Activated T-cell treated with anti-CD3 and anti-CD28 coated beads for 24 hours (primary cell): ENCODE results near the gene NAMPT.
"Not testable (repeated sequence)": the region's sequence is repeated elsewhere in the genome, so short reads cannot be mapped to it uniquely, and the experiment has no call there.

Experiments used
- DNase-seq: peaks from one replicate; pipeline ENCODE4 v3.0.0-alpha.2; 2020; ENCODE audit warnings: low read depth

NAMPT gene

GRCh38 chr7:106304568-106304967, 19.8 kb upstream of the NAMPT start:
- DNase-seq, result no peak

- DNase-seq, result not testable (repeated sequence)
Measured at GRCh38 chr7:106298631-106299030, 13.8 kb upstream of the NAMPT start.

DNA sequence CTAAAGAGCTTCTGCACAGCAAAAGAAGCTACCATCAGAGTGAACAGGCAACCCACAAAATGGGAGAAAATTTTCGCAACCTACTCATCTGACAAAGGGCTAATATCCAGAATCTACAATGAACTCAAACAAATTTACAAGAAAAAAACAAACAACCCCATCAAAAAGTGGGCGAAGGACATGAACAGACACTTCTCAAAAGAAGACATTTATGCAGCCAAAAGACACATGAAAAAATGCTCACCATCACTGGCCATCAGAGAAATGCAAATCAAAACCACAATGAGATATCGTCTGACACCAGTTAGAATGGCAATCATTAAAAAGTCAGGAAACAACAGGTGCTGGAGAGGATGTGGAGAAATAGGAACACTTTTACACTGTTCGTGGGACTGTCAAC, 13.4 kb upstream of the NAMPT start:
- not testable (repeated sequence) for DNase-seq

DNA sequence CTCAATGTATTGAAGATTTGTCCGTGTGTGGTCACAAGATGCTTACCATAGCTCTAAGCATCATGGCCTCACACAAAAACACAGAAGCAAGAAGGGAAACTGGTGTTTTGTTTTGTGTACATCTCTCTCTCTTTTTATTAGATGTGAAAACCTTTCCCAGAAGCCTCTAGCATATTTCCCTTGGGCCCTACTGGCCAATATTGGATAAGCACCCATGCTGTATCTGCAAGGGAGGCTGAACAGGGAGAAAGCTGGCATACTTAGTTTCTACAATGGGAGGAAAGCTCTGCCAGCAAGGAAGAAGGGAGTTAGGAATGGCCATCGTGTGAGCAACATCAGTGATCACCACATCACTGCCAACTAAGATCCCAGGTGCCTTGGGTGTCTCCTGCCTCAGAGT, 9.6 kb upstream of the NAMPT start:
- no peak for DNase-seq

DNA sequence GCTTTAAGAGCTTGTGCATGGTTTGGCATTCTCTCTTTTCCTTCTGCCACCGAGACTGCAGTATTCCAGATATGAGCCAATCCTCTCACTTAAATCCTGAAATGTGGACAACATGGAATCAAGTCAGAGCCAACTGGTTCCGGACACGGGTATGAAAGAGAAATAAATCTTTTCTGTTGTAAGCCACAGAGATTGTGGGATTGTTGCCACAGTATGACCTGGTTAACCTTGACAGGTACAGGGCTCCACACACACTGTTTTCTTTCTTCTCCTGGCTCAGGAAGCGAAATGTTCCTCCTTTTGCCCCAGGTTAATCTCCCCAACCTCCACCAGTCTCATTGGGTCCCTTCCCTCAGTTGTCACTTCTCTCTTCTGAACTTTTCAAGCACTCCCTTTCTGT, 6.5 kb upstream of the NAMPT start:
- DNase-seq, result no peak

GRCh38 chr7:106290319-106290718, 5.5 kb upstream of the NAMPT start:
- DNase-seq, result no peak

GRCh38 chr7:106289848-106290247, 5.1 kb upstream of the NAMPT start:
- no peak for DNase-seq

DNA sequence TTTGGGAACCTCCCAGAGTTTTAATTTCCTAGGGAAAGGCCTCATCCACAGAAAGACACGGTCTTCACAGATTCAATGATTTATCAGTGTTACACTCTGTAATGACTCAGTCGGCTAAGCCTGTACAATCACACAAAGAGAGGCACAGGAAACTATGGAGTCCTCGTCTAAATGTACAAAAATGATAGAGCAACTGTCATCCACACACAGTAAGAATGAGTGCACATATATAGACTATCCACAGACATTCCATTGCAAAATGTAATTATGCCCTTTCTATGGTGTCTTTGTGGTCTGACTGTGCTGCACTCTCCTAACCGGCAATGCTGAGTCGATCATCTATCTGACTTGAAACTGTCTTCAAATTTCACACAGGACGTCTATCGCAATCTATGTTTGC, 3.5 kb upstream of the NAMPT start:
- no peak for DNase-seq

- no peak for DNase-seq
Measured at GRCh38 chr7:106287786-106288185, 3.0 kb upstream of the NAMPT start.

- DNase-seq, result peak; percentile 40
Measured at GRCh38 chr7:106285855-106286492, 1.2 kb upstream of the NAMPT start.

DNA sequence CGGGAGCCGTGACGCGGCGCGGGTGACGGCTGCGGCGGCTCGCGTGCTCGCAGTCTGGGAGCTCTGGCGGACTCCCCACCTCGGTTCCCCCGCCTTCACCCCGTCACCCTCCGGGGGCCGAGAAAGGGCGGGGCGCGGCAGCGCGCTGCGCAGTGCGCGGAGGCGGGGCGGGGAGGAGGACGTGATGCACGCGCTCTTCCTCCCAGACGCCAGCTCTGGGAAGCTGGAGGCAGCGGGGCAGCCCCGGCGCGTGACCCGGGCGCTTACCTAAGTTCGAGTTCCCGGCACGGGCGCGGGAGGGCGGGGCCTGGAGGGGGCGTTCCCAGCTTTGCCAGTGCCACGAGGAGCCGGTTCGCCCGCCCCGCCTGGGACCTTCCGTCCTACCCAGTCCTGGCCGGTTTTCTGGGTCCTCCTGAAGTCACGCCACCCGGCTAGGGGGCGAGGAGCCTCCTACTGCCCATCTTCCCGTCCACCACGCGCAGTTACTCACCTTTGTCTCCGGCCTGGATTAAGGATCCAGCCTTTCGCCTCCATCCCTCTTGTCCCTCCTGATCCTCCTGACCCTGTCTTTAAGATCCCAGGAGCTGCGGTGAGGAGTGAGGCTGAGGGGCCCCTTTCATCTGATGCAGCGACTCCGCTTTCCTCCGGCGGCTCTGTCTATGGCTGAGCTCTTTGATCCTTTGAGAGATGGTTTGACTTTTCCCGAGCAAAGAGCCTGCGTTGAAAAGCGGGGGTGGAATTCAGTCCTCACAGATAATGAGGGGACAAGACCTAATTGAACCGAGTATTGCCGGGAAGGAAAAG, 470 bp upstream of the NAMPT start:
- peak; percentile 99 for DNase-seq

DNA sequence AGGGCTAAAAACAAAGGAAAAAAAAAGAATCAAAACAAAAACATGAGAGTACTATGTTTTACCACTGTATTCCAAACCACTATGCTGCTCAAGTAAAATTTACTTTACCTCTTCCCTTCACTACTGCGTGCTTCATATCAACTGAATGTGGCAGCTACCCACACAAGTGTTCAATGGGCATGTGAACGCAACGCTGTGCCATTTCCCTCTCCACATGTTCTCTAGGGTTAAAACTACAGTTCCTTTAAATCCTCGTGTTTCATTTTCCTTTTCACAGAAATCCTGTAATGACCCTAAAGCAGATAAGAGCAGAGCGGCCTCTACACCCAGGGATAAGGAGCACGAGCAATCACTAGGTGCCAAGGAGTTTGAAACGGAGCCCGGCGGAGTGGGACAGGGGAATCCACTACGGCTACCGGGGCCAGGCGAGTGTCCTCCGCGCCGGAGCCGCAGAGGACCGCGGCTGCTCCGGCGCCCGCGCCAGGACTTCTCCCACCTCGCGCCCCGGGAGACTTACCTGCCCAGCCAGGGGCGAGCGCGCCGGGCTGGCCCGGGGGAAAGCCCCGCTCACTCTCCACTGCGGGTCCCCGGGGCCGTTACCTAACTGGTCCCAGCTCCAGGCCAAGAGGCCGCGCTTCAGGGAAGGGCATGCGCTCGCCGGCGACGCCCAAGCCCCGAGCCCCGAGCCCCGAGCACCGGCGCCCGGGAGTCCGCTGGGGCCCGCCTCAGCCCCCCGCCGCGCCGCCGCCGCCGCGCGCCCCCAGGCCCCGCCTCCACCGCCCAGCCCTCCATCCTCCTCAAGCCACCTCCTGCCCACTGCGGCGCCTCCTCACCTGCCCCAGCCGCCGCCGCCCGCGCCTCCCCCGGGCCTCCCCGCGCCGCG, 711 bp downstream of the NAMPT start:
- DNase-seq, result peak; percentile 42

GRCh38 chr7:106283501-106283830, 1.3 kb downstream of the NAMPT start:
- no peak for DNase-seq

GRCh38 chr7:106282852-106283251, 1.9 kb downstream of the NAMPT start:
- no peak for DNase-seq

- DNase-seq, result no peak
Measured at GRCh38 chr7:106282390-106282789, 2.4 kb downstream of the NAMPT start.

- no peak for DNase-seq
Measured at GRCh38 chr7:106281585-106282318, 3.0 kb downstream of the NAMPT start.

DNA sequence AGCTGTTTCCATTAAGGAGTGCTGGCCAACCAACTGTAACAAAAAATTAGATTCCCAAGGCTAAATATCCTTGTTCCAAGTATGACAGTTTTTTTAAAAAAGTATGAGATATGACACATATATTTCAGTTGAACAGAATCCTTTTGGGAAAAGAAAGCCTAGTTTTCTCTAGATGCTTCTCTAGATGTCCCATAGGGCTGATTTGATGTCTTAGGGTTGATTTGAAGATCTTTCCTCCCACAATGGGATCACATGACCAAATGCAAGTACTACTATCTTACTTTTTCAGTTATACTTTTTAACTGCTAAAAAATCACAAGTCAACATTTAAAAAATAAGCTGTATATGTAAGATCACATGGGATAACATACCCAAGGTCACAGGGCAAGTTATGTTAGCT, 3.7 kb downstream of the NAMPT start:
- DNase-seq, result no peak

DNA sequence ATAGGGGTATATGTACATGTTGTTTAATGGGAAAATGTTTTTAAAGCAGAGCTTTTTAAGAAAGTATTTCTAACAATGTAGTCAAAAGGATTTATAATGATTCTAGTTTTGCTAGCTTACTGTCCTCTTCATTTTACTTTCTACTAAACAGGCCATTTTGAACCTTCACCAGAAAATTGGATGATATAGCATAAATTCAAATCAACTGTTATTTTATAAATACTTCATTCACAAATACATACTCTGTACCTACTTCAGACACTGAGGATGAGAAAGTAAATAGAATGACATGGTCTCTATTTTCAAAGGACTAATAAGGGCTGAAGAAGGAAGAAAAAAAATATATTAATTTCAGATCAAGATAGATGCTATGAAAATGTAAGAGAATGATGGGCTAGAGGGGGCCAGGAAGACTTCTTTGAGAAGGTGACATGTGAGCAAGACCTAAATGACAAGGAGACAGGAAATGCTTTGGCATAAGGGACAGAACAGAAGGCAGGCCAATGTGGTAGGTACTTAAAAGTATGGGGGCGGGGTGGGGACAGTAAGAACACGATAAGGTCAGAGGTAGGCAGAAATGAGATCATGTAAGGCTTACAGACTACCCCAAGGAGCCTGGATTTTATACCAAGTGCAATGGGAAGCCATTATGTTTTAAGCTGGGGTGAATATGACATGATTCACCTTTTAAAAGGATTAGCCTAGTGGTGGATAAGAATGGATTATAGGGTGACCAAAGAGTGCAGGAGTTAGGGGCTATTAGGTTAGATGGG, 5.2 kb downstream of the NAMPT start:
- no peak for DNase-seq

- no peak for DNase-seq
Measured at GRCh38 chr7:106278695-106279094, 6.1 kb downstream of the NAMPT start.

- no peak for DNase-seq
Measured at GRCh38 chr7:106277976-106278375, 6.8 kb downstream of the NAMPT start.

- no peak for DNase-seq
Measured at GRCh38 chr7:106276513-106276912, 8.3 kb downstream of the NAMPT start.
